Measurements from ENCODE around the gene PCDH9.

Gene PCDH9

DNA sequence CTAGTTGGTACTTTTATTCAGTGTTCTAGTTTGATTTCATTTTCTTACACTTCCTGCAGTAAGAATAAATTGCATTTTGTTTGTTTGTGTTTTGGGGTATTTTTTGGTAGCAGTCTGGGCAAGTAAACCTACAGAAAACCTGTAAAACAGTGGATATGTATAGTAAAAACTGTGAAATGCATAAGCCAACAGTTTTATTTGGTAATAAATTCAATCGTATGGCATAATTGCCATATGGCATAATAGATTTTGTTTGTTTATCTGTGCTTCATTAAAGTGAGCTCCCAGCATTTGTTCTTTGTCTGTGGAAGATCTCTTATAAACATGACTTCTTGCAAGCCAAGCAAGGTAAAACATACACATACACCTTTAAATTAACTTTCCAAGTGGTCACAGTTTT lies 111.9 kb downstream of the PCDH9 start:
- TF ChIP-seq FOXP2 (optimal IDR thresholded peaks at IDR 0.05; ENCODE audit: borderline replicate concordance, extremely low read depth, extremely low read length, insufficient read depth) (no peak), SIN3A (IDR thresholded peaks at IDR 0.05; ENCODE audit: borderline replicate concordance, insufficient read depth, low read length) (no peak), TAF1 (IDR thresholded peaks at IDR 0.05; ENCODE audit: borderline replicate concordance, insufficient read depth, low read length) (no peak), POLR2AphosphoS5 (IDR thresholded peaks at IDR 0.05; ENCODE audit: low read depth, low read length) (no peak)
- TF ChIP-seq, protein P1, sequence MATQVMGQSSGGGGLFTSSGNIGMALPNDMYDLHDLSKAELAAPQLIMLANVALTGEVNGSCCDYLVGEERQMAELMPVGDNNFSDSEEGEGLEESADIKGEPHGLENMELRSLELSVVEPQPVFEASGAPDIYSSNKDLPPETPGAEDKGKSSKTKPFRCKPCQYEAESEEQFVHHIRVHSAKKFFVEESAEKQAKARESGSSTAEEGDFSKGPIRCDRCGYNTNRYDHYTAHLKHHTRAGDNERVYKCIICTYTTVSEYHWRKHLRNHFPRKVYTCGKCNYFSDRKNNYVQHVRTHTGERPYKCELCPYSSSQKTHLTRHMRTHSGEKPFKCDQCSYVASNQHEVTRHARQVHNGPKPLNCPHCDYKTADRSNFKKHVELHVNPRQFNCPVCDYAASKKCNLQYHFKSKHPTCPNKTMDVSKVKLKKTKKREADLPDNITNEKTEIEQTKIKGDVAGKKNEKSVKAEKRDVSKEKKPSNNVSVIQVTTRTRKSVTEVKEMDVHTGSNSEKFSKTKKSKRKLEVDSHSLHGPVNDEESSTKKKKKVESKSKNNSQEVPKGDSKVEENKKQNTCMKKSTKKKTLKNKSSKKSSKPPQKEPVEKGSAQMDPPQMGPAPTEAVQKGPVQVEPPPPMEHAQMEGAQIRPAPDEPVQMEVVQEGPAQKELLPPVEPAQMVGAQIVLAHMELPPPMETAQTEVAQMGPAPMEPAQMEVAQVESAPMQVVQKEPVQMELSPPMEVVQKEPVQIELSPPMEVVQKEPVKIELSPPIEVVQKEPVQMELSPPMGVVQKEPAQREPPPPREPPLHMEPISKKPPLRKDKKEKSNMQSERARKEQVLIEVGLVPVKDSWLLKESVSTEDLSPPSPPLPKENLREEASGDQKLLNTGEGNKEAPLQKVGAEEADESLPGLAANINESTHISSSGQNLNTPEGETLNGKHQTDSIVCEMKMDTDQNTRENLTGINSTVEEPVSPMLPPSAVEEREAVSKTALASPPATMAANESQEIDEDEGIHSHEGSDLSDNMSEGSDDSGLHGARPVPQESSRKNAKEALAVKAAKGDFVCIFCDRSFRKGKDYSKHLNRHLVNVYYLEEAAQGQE (IDR thresholded peaks at IDR 0.05; ENCODE audit: insufficient read depth in 1 of 2, low read depth in 2 of 2, low read length in 2 of 2), result no peak

DNA sequence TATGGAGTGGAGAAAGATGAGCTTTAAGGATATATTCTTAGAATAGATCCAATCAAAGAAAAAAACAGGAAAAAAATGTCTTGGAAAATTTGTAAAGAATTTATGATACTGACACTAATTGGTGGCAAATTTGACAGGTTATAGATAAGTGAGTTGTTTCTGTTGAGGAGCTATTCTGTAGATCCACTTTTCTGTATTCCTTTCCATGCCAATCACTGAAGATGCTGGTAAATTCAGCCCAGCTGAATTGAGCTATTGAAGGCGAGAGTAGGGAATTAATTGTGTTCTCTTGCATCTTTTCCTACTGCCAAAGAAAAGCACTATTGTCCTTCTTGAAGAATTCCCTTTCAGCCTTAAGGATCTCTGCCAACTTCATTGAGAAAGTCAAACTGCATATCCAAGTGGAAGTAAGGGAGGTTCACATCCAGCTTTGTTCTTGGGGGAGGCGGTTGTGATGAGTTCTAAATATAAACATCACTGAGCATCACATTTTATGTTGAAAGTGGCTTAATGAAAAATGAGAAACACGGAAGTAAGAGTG lies 113.1 kb downstream of the PCDH9 start:
- TF ChIP-seq FOXP2 (optimal IDR thresholded peaks at IDR 0.05; ENCODE audit: borderline replicate concordance, extremely low read depth, extremely low read length, insufficient read depth), result no peak
- TF ChIP-seq TAF1 (IDR thresholded peaks at IDR 0.05; ENCODE audit: borderline replicate concordance, insufficient read depth, low read length), result no peak
- no peak for TF ChIP-seq SIN3A (IDR thresholded peaks at IDR 0.05; ENCODE audit: borderline replicate concordance, insufficient read depth, low read length)
- no peak for TF ChIP-seq POLR2AphosphoS5 (IDR thresholded peaks at IDR 0.05; ENCODE audit: low read depth, low read length)
- TF ChIP-seq, protein P1 (IDR thresholded peaks at IDR 0.05; ENCODE audit: insufficient read depth in 1 of 2, low read depth in 2 of 2, low read length in 2 of 2), result no peak

DNA sequence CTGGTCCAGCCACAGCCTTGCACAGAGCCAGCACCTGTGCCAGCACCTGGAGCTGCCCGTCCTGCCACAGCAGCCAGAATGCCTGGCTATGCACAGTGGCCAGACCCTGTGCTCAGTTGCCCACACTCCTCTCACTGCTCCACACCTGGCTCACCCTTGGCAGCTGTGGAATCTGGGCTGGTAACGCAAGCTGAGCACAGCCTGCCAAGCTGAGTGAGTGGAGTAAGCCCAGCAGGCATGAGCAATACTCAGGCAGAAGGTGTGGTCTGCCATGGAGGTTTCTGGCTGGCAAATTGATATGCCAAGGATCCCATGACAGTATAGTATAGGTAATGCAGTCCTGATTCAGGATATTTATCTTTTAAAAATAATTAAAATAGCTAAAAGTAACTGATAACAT lies 122.2 kb downstream of the PCDH9 start:
- TF ChIP-seq TAF1 (IDR thresholded peaks at IDR 0.05; ENCODE audit: borderline replicate concordance, insufficient read depth, low read length) (no peak), SIN3A (IDR thresholded peaks at IDR 0.05; ENCODE audit: borderline replicate concordance, insufficient read depth, low read length) (no peak), POLR2AphosphoS5 (IDR thresholded peaks at IDR 0.05; ENCODE audit: low read depth, low read length) (no peak), FOXP2 (optimal IDR thresholded peaks at IDR 0.05; ENCODE audit: borderline replicate concordance, extremely low read depth, extremely low read length, insufficient read depth) (no peak)
- TF ChIP-seq, protein P1 (IDR thresholded peaks at IDR 0.05; ENCODE audit: insufficient read depth in 1 of 2, low read depth in 2 of 2, low read length in 2 of 2), result no peak

DNA sequence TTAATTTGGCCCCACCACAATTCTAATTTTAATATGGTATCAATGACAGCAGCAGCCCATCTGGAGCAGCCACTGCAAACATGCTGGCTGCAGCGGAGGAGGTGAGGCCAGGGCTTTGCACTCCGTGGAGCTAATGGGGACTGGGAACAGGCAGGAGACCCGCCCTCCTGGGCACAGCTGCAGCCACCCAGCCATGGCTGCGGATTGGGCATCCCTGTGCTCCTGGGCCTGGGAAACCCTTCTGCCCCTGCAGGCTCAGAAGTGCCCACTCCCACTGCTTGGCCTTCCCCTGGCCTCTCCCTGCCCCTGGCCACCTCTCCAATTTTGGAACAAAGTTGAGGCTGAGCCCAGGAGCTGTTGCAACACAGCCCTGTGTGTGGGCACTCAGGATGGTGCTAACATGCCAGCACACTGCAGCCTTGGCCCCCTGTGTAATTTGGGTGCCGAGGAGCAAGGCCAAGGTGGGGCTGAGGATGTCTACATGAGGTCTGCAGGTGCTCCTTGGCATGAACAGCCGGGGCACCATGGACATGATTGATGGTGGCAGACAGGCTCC lies 123.6 kb downstream of the PCDH9 start:
- TF ChIP-seq TAF1 (IDR thresholded peaks at IDR 0.05; ENCODE audit: borderline replicate concordance, insufficient read depth, low read length), result no peak
- TF ChIP-seq SIN3A (IDR thresholded peaks at IDR 0.05; ENCODE audit: borderline replicate concordance, insufficient read depth, low read length), result no peak
- no peak for TF ChIP-seq FOXP2 (optimal IDR thresholded peaks at IDR 0.05; ENCODE audit: borderline replicate concordance, extremely low read depth, extremely low read length, insufficient read depth)
- TF ChIP-seq, protein P1 (IDR thresholded peaks at IDR 0.05; ENCODE audit: insufficient read depth in 1 of 2, low read depth in 2 of 2, low read length in 2 of 2), result no peak
- TF ChIP-seq POLR2AphosphoS5 (IDR thresholded peaks at IDR 0.05; ENCODE audit: low read depth, low read length), result no peak
